ENCODE data around the gene QSOX1. TPM values are rescaled to one million over a fixed set of nuclear protein-coding genes. Genes with fewer than 3 reads are reported as not detected.

QSOX1 gene
- total RNA-seq, 1 experiment from 2014 or later: 226 TPM

- DNase-seq: peak; percentile 53 to 68
- no TSS peak for BruUV-seq (replicated peaks)
- Histone ChIP-seq H3K9me3 (ENCODE audit: insufficient read depth, low read depth) (no peaks in the 10 kb centered on the region), H3K4me2 (peak overlapping the region; percentile 66), H3K9me2 (ENCODE audit: insufficient read depth) (no peaks in the 10 kb centered on the region), H4K20me1 (ENCODE audit: insufficient read depth) (no peaks in the 10 kb centered on the region), H3F3A (ENCODE audit: insufficient read depth, low read depth) (peaks cover 48% of the 10 kb centered on the region), H3K4me1 (replicated peaks; ENCODE audit: insufficient read depth) (peaks cover 69% of the 10 kb centered on the region), H2AFZ (no peak overlapping the region), H3K4me3 (no peak overlapping the region; the same call in 1 of the 2 replicates), H3K27me3 (ENCODE audit: insufficient read depth, low read depth) (no peaks in the 10 kb centered on the region), H3K27ac (peak overlapping the region; percentile 73), H3K36me3 (ENCODE audit: low read depth) (0 out of 2 replicates have a peak, but pooled peaks cover 11% of the 10 kb centered on the region), H3K79me2 (ENCODE audit: low read depth) (peaks cover 50% of the 10 kb centered on the region)
- CTCF ChIA-PET: interaction anchor here (0.6 to 1.6 kb wide), 8 partner anchors 10 to 1153 kb away, joined by 3 to 12 read pairs (median 3); partner anchors contain the start of gene QSOX1
- POLR2A ChIA-PET (ENCODE audit: unreplicated experiment): interaction anchor here (0.5 to 0.6 kb wide), 3 partner anchors 14 to 1142 kb away, joined by 3 to 8 read pairs (median 4); partner anchors contain the start of gene QSOX1
- TF ChIP-seq EZH2 (IDR thresholded peaks at IDR 0.05; ENCODE audit: low read depth) (no peak), CTCF (conservative IDR thresholded peaks at IDR 0.05) (peak; percentile 67)
- intact Hi-C loops (cut with micrococcal nuclease; ENCODE audit: unreplicated experiment): loop anchor here (1.0 to 2.0 kb wide), 3 partner anchors 14 to 286 kb away; partner anchors contain the start of genes CEP350 and TOR1AIP1
These were observed 14.3 kb downstream of the QSOX1 start for GRCh38 chr1:180168786-180169639.

- intact Hi-C loops (cut with micrococcal nuclease; ENCODE audit: unreplicated experiment): loop anchor here (1.0 to 2.0 kb wide), 2 partner anchors 73 to 287 kb away; partner anchors contain the start of gene TOR1AIP1
- Histone ChIP-seq H3K4me2 (peak overlapping the region; percentile 66), H3K36me3 (ENCODE audit: low read depth) (0 out of 2 replicates have a peak, but pooled peaks cover 16% of the 10 kb centered on the region), H3F3A (ENCODE audit: insufficient read depth, low read depth) (peaks cover 48% of the 10 kb centered on the region), H3K27ac (peak overlapping the region; percentile 73), H3K4me3 (no peak overlapping the region), H4K20me1 (ENCODE audit: insufficient read depth) (no peaks in the 10 kb centered on the region), H2AFZ (no peak overlapping the region), H3K9me2 (ENCODE audit: insufficient read depth) (no peaks in the 10 kb centered on the region), H3K9me3 (ENCODE audit: insufficient read depth, low read depth) (no peaks in the 10 kb centered on the region), H3K79me2 (ENCODE audit: low read depth) (peaks cover 43% of the 10 kb centered on the region), H3K27me3 (ENCODE audit: insufficient read depth, low read depth) (no peaks in the 10 kb centered on the region), H3K4me1 (replicated peaks; ENCODE audit: insufficient read depth) (peaks cover 69% of the 10 kb centered on the region)
- BruUV-seq (replicated peaks): no TSS peak
- peak in 1 of 2 experiments; percentile 48 for DNase-seq
- TF ChIP-seq CTCF (conservative IDR thresholded peaks at IDR 0.05) (no peak), EZH2 (IDR thresholded peaks at IDR 0.05; ENCODE audit: low read depth) (no peak)
- ChIA-PET CTCF (interaction anchor here (0.6 to 1.2 kb wide), 4 partner anchors 11 to 1154 kb away, joined by 3 to 10 read pairs (median 6); partner anchors contain the start of gene QSOX1), POLR2A (ENCODE audit: unreplicated experiment) (no interaction called here)
These were observed 15.0 kb downstream of the QSOX1 start for GRCh38 chr1:180169640-180170195.

- no peaks in the 10 kb centered on the region for H4K20me1 ChIP-seq (ENCODE audit: insufficient read depth)
- no peaks in the 10 kb centered on the region for H3K9me2 ChIP-seq (ENCODE audit: insufficient read depth)
- H2AFZ ChIP-seq: no peak overlapping the region
- ChIA-PET POLR2A (ENCODE audit: unreplicated experiment) (interaction anchor here (0.6 kb wide), 1 partner anchor 917 kb away, joined by 4 read pairs; no protein-coding TSS in a partner anchor), CTCF (interaction anchor here (0.5 to 1.2 kb wide), 4 partner anchors 10 to 361 kb away, joined by 3 to 10 read pairs (median 6); partner anchors contain the start of gene QSOX1)
- peaks cover 63% of the 10 kb centered on the region for H3K4me1 ChIP-seq (replicated peaks; ENCODE audit: insufficient read depth)
- no peaks in the 10 kb centered on the region for H3K27me3 ChIP-seq (ENCODE audit: insufficient read depth, low read depth)
- TF ChIP-seq EZH2 (IDR thresholded peaks at IDR 0.05; ENCODE audit: low read depth) (no peak), CTCF (conservative IDR thresholded peaks at IDR 0.05) (no peak)
- intact Hi-C loops (cut with micrococcal nuclease; ENCODE audit: unreplicated experiment): loop anchor here (1.0 kb wide), 1 partner anchor 74 kb away; no protein-coding TSS in a partner anchor
- no TSS peak for BruUV-seq (replicated peaks)
- DNase-seq: peak; percentile 62 to 94
- H3K4me3 ChIP-seq: no peak overlapping the region
- H3K36me3 ChIP-seq (ENCODE audit: low read depth): 0 out of 2 replicates have a peak, but pooled peaks cover 16% of the 10 kb centered on the region
- peaks cover 34% of the 10 kb centered on the region for H3K79me2 ChIP-seq (ENCODE audit: low read depth)
- H3K4me2 ChIP-seq: peak overlapping the region; percentile 66
- peak overlapping the region; percentile 73 for H3K27ac ChIP-seq
- peaks cover 48% of the 10 kb centered on the region for H3F3A ChIP-seq (ENCODE audit: insufficient read depth, low read depth)
- no peaks in the 10 kb centered on the region for H3K9me3 ChIP-seq (ENCODE audit: insufficient read depth, low read depth)
These were observed 16.0 kb downstream of the QSOX1 start for GRCh38 chr1:180170546-180171151.
